Activated T-helper 2 cell treated with anti-CD3 and anti-CD28 coated beads, Interferon-gamma antibody, Interleukin-2, Interleukin-4, amounts not matched to agents 10 μg/mL and 5 μg/mL and 100 μg/mL, durations not matched to agents 14 hours and 24 hours and 36 hours (primary cell): ENCODE measurements around the gene GDNF. TPM values are rescaled to one million over a fixed set of nuclear protein-coding genes. Genes with fewer than 3 reads are reported as not detected.
"Not testable (repeated sequence)": the region's sequence is repeated elsewhere in the genome, so short reads cannot be mapped to it uniquely, and the experiment has no call there.

Experiments
- DNase-seq: peaks from one replicate; pipeline ENCODE4 v3.0.0; 2021; ENCODE audit warnings: low spot score
- H3K27ac Mint-ChIP-seq: one replicate; pipeline ENCODE4 v1.8.0; 2021; ENCODE audit warnings: mixed read lengths
- H3K27me3 Mint-ChIP-seq: one replicate; pipeline ENCODE4 v1.8.0; 2021; ENCODE audit warnings: low read depth, mixed read lengths
- H3K36me3 Mint-ChIP-seq: one replicate; pipeline ENCODE4 v1.8.0; 2021; ENCODE audit warnings: low read depth, mixed read lengths
- H3K4me1 Mint-ChIP-seq: one replicate; pipeline ENCODE4 v1.8.0; 2021; ENCODE audit warnings: low read depth, mixed read lengths
- H3K4me3 Mint-ChIP-seq: one replicate; pipeline ENCODE4 v1.8.0; 2021; ENCODE audit warnings: low read depth, mild to moderate bottlenecking, moderate library complexity, mixed read lengths
- H3K9me3 Mint-ChIP-seq: one replicate; pipeline ENCODE4 v1.8.0; 2021; ENCODE audit warnings: mixed read lengths
- intact Hi-C: fragments of 100-400 bp; cut with micrococcal nuclease; formaldehyde crosslinking; loops from one replicate; pipeline ENCODE4 v1.15.1; 2023
- total RNA-seq: library from RNA; stranded (reverse); gene quantifications from 2 replicates; pipeline ENCODE4 v1.2.3, GENCODE V29; 2022

Gene GDNF
- total RNA-seq, 1 donor from 2014 or later, result not detected

DNA sequence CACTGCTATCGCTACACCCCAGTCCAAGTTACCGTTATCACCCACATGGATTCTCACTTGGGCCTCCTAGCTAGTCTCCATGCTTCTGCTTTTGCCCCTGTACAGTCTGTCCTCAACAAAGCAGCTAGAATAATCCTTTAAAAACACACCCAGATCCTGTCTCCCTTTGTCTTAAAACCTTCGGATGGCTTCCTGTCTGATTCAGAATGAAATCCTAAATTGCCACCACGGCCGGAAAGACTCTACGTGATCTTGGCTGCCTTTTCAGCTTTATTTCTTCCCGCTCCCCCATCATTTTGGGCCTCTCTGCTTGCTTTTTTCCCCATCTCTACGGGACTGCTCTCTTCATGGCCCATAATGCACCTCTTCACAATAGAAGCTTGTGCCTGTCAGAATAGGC lies 33.4 kb downstream of the GDNF start:
- H3K27ac Mint-ChIP-seq, result no peak overlapping the region
- H3K27me3 Mint-ChIP-seq, result peaks cover 9% of the 10 kb centered on the region
- H3K9me3 Mint-ChIP-seq, result no peaks in the 10 kb centered on the region
- H3K36me3 Mint-ChIP-seq, result no peaks in the 10 kb centered on the region
- DNase-seq, result no peak
- no peaks in the 10 kb centered on the region for H3K4me1 Mint-ChIP-seq
- no peak overlapping the region for H3K4me3 Mint-ChIP-seq
- intact Hi-C loops, result no loop called here

DNA sequence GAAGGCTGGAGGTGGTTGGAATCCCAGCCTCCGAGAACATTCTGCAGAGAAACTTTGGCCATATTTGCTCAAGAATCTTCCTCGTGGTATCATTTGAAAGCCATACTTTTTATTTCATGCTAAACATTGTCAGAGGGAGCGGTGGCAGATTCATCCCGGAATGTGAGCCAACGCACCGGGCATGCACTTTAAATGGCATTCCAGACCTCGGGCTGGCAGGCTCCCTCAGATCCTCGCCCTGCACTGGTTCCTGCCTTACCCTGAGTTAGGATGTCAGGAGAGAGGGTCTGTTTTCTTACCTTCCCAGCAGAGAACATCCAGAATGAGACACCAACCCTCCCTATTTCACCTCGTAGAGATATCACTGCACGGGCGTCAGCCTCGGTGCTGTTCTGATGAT lies 33.8 kb downstream of the GDNF start:
- intact Hi-C loops, result no loop called here

DNA sequence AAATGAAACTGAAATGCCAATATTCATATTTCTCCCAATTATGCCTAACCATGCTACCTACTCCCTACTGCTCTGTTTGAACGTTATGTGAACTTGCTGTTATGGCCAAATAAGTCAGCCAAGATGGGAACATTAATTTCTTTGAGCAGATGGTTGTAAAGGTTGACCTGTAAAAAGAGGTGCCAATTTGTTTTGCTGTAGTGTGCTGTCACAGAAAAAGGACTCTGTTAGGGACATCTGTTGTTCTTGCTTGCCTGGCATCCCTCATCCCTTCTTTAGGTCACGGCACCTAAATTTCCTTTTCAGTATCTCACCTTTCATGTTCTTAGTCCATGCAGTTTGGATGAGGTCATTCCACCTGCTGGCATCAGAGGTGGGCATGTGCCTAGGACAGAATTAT lies 35.4 kb downstream of the GDNF start:
- no peaks in the 10 kb centered on the region for H3K4me1 Mint-ChIP-seq
- no peaks in the 10 kb centered on the region for H3K9me3 Mint-ChIP-seq
- peaks cover 11% of the 10 kb centered on the region for H3K27me3 Mint-ChIP-seq

More for the DNA sequence above, 33.8 kb downstream of the GDNF start:
- Mint-ChIP-seq H3K4me3 (no peak overlapping the region), H3K27me3 (peaks cover 9% of the 10 kb centered on the region), H3K4me1 (no peaks in the 10 kb centered on the region), H3K27ac (no peak overlapping the region), H3K9me3 (no peaks in the 10 kb centered on the region), H3K36me3 (no peaks in the 10 kb centered on the region)
- no peak for DNase-seq

DNA sequence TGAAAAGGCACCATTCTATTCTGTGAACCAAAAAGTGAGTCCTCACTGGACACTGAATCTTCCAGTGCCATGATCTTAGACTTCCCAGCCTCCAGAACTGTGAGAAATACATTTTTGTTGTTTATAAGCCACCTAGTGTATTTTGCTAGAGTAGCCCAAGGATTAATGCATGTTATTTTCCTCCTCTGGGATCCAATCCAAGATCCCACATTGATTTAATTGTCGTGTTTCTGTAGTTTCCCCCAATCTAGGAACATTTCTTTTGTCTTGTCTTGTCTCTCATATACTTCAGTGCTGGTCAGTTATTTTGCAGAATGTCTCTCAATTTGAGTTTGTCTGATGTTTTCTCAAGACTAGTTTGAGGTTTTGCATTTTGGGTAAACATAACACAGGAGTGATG lies 36.4 kb downstream of the GDNF start:
- Mint-ChIP-seq H3K27ac (no peak overlapping the region), H3K4me1 (no peaks in the 10 kb centered on the region), H3K4me3 (no peak overlapping the region), H3K9me3 (no peaks in the 10 kb centered on the region), H3K36me3 (no peaks in the 10 kb centered on the region), H3K27me3 (peaks cover 11% of the 10 kb centered on the region)
- no peak for DNase-seq
- intact Hi-C loops, result no loop called here

More for the DNA sequence above, 35.4 kb downstream of the GDNF start:
- no peak overlapping the region for H3K27ac Mint-ChIP-seq
- H3K4me3 Mint-ChIP-seq, result no peak overlapping the region
- intact Hi-C loops, result no loop called here
- no peak for DNase-seq
- H3K36me3 Mint-ChIP-seq, result no peaks in the 10 kb centered on the region

DNA sequence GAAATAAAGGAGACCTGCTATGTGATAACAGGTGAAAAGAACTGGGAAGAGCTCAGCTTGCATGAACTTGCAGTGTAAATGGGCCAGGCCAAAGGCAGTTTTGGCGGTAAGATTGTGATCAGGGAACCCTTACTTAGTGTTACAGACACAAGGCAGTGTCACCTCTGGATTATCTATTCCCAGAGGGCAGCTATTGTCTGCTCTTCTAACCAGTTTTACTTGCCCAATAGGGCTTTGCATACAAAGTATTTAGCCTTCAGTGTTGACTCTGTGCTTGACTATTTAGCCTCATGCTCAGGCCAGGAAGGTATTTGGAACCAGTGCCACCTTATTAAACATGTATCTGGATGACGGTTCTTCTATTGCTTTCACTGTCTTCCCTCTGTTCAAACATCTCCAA lies 38.3 kb downstream of the GDNF start:
- intact Hi-C loops, result no loop called here
- H3K36me3 Mint-ChIP-seq, result no peaks in the 10 kb centered on the region
- DNase-seq, result no peak
- H3K27me3 Mint-ChIP-seq, result peaks cover 14% of the 10 kb centered on the region
- no peak overlapping the region for H3K27ac Mint-ChIP-seq
- no peak overlapping the region for H3K4me3 Mint-ChIP-seq
- no peaks in the 10 kb centered on the region for H3K4me1 Mint-ChIP-seq
- H3K9me3 Mint-ChIP-seq, result peaks cover 3% of the 10 kb centered on the region

DNA sequence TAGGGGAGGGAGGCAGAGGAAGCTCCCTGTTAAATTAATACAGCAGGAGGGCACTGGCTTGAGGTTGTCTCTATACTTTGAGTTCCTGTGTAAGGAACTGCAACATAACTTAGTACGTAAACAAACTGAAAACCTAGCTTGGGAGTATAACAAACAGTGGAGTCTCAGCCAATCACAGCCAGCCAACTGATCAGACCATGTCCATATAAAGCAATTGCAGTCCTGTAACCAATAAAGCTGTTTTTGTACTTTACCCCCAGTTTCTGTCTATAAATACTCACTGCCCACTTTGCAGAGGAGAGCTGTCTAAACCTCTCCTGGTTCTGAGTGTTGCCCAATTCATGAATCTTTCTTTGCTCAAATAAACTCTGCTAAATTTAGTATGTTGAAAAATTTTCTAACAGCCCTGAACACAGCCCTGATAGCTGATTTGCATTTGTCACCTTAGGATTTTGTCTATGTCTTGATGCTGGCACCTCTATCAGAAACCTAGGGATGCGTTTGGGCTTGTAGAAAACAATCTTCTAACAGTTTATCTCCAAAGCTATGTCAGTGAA lies 39.9 kb downstream of the GDNF start:
- H3K27ac Mint-ChIP-seq, result no peak overlapping the region

DNA sequence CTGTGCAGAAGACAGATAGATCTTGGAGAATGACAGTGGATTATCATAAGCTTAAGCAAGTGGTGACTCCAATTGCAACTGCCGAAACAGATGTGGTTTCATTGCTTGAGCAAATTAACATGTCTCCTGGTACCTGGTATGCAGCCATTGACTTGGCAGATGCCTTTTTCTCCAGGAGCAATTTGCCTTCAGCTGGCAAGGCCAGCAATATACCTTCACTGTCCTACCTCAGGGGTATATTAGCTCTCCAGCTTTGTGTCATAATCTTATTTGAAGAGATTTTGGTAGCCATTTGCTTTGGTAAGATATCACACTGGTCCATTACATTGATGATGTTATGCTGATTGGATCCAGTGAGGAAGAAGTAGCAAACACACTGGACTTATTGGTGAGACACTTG lies 43.4 kb downstream of the GDNF start:
- intact Hi-C loops, DNase-seq, H3K27ac Mint-ChIP-seq, H3K27me3 Mint-ChIP-seq, H3K4me1 Mint-ChIP-seq, H3K36me3 Mint-ChIP-seq, H3K4me3 Mint-ChIP-seq: not testable (repeated sequence)
- H3K9me3 Mint-ChIP-seq, result peaks cover 29% of the 10 kb centered on the region

More for the DNA sequence above, 39.9 kb downstream of the GDNF start:
- no peak for DNase-seq
- Mint-ChIP-seq H3K27me3 (peaks cover 14% of the 10 kb centered on the region), H3K4me1 (no peaks in the 10 kb centered on the region), H3K4me3 (no peak overlapping the region), H3K36me3 (no peaks in the 10 kb centered on the region), H3K9me3 (peaks cover 8% of the 10 kb centered on the region)
- intact Hi-C loops, result no loop called here

DNA sequence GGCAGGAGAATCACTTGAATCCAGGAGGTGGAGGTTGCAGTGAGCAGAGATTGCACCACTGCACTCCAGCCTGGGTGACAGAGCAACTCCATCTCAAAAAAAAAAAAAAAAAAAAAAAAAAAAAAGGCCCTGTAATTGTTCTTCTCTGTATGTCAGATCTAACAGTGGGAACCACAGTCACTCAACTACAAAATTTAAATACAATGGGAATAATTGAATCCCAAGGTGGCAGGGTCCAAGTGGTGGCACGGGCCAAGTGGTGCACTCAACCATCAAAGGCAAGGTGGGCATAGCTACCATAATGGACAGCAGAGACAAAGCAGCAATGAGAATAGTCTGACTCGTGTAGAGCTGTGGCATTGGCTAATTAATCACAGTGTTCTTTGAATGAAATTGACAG lies 44.5 kb downstream of the GDNF start:
- intact Hi-C loops, H3K36me3 Mint-ChIP-seq, H3K27me3 Mint-ChIP-seq, DNase-seq, H3K4me3 Mint-ChIP-seq, H3K4me1 Mint-ChIP-seq, H3K27ac Mint-ChIP-seq: not testable (repeated sequence)
- peaks cover 30% of the 10 kb centered on the region for H3K9me3 Mint-ChIP-seq

DNA sequence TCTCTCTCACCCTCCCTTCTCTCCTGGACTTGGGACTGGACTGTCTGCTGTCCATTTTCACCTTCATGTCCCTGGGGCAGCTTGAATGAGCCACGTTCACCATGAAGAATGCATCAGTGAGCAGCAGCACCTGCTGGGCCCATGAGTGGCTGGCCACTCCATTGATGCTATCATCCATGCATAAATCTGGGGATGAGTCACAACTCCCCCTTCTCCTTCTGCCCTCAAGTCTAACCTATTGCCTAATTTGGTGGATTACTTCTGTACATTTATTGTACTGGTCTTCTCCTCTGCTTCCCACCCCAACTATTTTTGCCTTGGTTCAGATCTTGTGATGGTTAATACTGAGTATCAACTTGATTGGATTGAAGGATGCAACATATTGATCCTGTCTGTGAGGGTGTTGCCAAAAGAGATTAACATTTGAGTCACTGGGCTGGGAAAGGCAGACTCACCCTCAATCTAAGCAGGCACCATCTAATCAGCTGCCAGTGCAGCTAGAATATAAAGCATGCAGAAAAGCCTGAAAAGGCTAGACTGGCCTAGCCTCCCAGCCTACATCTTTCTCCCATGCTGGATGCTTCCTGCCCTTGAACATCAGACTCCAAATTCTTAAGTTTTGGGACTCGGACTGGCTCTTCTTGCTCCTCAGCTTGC lies 46.7 kb downstream of the GDNF start:
- Mint-ChIP-seq H3K27ac (no peak overlapping the region), H3K4me1 (no peaks in the 10 kb centered on the region), H3K36me3 (no peaks in the 10 kb centered on the region), H3K4me3 (no peak overlapping the region), H3K27me3 (peaks cover 4% of the 10 kb centered on the region), H3K9me3 (peaks cover 30% of the 10 kb centered on the region)
- DNase-seq, result no peak
- intact Hi-C loops, result no loop called here

DNA sequence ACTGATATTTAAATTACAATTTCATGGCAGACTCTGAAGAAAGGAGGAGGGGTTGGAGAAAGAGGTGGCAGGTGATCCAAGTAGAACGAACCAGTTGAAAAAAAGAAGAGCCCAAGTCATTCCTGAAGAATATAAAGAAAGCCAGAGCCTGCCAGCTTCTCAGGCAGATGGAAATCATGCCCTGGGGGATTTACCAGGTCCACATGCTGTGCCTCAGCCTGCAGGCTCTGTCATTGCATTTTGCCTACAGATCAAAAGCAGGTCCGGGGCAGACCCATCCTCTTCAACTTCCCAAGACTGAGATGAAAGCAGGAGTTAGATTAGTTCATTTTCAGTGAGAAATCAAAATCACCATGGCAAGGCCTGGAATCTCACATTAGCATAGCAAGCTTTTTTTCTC lies 48.5 kb downstream of the GDNF start:
- H3K27me3 Mint-ChIP-seq, result peaks cover 1% of the 10 kb centered on the region
- no peak overlapping the region for H3K4me3 Mint-ChIP-seq
- intact Hi-C loops, result no loop called here
- H3K27ac Mint-ChIP-seq, result no peak overlapping the region
- no peaks in the 10 kb centered on the region for H3K4me1 Mint-ChIP-seq
- no peak for DNase-seq
- no peaks in the 10 kb centered on the region for H3K36me3 Mint-ChIP-seq
- H3K9me3 Mint-ChIP-seq, result peaks cover 26% of the 10 kb centered on the region

DNA sequence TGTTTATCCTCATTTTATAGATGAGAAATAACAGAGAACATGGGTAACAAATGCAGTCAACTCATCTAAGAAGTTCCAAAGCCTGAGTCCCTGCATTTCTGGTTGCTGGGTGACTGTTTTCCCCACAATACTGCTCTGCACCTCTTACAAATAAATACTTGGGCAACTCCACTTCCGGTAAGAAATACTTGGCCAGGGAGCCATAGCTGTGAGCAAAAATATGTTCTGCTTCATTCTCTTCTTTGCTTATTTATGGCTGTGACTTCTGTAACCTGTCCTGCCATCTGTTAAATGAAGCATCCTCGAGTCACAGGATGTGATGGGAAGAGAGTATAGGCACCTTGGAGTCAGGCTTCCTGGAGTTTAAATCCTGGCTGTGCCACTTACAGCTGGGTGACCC lies 49.9 kb downstream of the GDNF start:
- peaks cover 22% of the 10 kb centered on the region for H3K9me3 Mint-ChIP-seq
- DNase-seq, result no peak
- H3K4me1 Mint-ChIP-seq, result no peaks in the 10 kb centered on the region
- no peak overlapping the region for H3K4me3 Mint-ChIP-seq
- H3K27ac Mint-ChIP-seq, result no peak overlapping the region
- H3K27me3 Mint-ChIP-seq, result peaks cover 1% of the 10 kb centered on the region
- no peaks in the 10 kb centered on the region for H3K36me3 Mint-ChIP-seq
- intact Hi-C loops, result no loop called here

DNA sequence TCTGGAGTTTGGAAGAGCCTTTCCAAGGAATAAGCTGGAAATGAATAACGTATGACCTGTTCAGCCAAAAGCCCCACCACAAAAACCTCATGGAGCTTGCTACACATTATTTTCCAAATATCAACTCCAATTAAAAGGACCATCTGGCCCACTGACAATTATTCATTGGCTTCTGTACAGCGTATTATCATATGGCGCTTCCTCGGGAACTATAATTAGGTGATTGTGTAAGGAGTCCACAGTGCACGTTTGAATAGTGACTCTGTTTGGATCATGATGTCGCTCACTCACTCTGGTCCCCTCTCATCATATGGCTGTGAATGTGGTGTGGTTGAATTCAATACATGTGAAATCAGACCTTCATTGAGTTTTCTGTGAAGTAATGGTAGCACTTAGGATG lies 52.1 kb downstream of the GDNF start:
- intact Hi-C loops, result no loop called here
- Mint-ChIP-seq H3K27me3 (peaks cover 3% of the 10 kb centered on the region), H3K4me3 (no peak overlapping the region), H3K27ac (no peak overlapping the region), H3K36me3 (no peaks in the 10 kb centered on the region), H3K4me1 (no peaks in the 10 kb centered on the region), H3K9me3 (peaks cover 8% of the 10 kb centered on the region)
- DNase-seq, result no peak

DNA sequence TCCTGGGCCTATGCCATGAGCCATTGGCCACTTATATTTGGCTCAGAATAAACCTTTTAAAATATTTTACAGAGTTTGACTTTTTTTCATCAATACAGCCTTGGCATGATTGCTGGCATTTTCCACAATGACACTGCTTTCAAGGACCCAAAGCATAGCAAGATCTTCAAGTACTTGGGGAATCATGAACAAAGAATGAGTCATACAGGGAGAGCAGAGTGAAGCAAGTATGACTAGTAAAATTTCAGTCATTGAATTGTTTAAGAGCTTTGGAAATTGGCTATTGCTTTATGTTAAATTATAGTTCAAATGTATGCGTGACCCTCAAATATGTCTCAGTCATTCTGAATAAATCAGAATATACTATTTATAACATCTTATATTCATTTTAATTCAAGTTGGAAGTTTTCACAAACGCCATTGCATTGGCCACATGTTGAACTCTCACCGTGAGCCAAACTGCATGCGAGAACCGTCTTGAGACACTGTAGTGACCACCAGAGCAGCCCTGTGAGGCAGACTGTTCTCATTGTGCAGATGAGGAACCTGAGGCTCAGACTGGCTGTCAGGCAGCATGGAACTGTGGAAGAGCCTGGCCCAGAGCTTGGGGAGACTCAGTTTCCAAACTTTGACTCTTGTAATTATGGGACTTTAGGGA lies 52.9 kb downstream of the GDNF start:
- H3K9me3 Mint-ChIP-seq, result peaks cover 7% of the 10 kb centered on the region
- intact Hi-C loops, result no loop called here
- H3K4me3 Mint-ChIP-seq, result no peak overlapping the region
- H3K36me3 Mint-ChIP-seq, result no peaks in the 10 kb centered on the region
- H3K27me3 Mint-ChIP-seq, result peaks cover 3% of the 10 kb centered on the region
- no peaks in the 10 kb centered on the region for H3K4me1 Mint-ChIP-seq
- no peak overlapping the region for H3K27ac Mint-ChIP-seq
- no peak for DNase-seq
